Kidney epithelial cell (primary cell): ENCODE measurements around the gene BAD. TPM values are rescaled to one million over a fixed set of nuclear protein-coding genes. Genes with fewer than 3 reads are reported as not detected.
A peak's percentile ranks its signal among the peaks of the same experiment; 100 is the strongest.

ENCODE experiments used
- DNase-seq: peaks from one replicate; pipeline ENCODE4 v3.0.0-alpha.2; 2010; ENCODE audit warnings: low read depth
- H3K27me3 ChIP-seq: 2 replicates; pipeline ENCODE4 v1.6.0; 2011; ENCODE audit warnings: low read length; ENCODE audit not compliant: control insufficient read depth, insufficient read depth
- H3K36me3 ChIP-seq: 2 replicates; pipeline ENCODE4 v1.5.1; 2011; ENCODE audit warnings: low read length; ENCODE audit not compliant: control insufficient read depth, insufficient read depth
- H3K4me3 ChIP-seq: 2 replicates; pipeline ENCODE4 v1.5.1; 2011; ENCODE audit warnings: low read depth, mild to moderate bottlenecking, control low read depth, low read length
- total RNA-seq: library from RNA; depleted of rRNA; stranded (reverse); fragments of >200 nt; gene quantifications from 2 replicates; pipeline ENCODE4 v1.2.3, GENCODE V29; 2015
- TF ChIP-seq, protein P1 (sequence below): IDR thresholded peaks from 2 replicates; pipeline ENCODE4 v1.5.1; 2011; ENCODE audit warnings: mild to moderate bottlenecking, moderate library complexity, low read length, control low read depth, inconsistent platforms; ENCODE audit not compliant: insufficient read depth, poor library complexity, severe bottlenecking

BAD gene
- total RNA-seq, 1 donor from 2014 or later: 118 TPM

DNA sequence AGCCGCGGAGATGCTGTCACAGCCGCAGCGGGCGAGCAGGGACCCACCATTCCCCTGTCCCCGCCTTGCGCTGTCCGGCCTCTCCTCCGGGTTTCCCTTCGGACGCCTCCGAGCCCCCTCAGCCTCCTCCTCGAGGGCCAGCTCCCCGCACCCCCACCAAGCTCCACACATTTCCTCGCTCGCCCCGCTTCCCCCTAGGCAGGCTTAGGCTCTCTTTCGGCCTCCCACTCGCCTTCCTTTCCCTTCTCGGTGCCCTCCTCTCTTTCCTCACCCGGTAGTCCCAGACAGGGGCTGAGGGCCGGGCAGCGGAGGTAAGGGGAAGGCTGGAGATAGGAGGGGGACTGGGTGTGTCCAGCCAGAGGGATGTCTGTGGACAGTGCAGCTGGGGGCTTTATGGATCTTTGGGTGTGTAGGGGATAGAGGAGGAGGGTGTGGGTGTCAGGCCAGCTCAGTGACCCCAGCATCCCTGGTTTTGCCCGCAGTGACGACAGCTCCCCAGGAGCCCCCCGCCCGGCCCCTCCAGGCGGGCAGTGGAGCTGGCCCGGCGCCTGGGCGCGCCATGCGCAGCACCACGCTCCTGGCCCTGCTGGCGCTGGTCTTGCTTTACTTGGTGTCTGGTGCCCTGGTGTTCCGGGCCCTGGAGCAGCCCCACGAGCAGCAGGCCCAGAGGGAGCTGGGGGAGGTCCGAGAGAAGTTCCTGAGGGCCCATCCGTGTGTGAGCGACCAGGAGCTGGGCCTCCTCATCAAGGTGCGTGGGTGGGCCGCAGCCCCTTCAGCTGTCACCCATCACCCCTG is 8.2 kb upstream of the BAD start:
- H3K36me3 ChIP-seq: peaks cover 1% of the 10 kb centered on the region
- no peak for DNase-seq
- TF ChIP-seq, protein P1, sequence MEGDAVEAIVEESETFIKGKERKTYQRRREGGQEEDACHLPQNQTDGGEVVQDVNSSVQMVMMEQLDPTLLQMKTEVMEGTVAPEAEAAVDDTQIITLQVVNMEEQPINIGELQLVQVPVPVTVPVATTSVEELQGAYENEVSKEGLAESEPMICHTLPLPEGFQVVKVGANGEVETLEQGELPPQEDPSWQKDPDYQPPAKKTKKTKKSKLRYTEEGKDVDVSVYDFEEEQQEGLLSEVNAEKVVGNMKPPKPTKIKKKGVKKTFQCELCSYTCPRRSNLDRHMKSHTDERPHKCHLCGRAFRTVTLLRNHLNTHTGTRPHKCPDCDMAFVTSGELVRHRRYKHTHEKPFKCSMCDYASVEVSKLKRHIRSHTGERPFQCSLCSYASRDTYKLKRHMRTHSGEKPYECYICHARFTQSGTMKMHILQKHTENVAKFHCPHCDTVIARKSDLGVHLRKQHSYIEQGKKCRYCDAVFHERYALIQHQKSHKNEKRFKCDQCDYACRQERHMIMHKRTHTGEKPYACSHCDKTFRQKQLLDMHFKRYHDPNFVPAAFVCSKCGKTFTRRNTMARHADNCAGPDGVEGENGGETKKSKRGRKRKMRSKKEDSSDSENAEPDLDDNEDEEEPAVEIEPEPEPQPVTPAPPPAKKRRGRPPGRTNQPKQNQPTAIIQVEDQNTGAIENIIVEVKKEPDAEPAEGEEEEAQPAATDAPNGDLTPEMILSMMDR: no peak
- peaks cover 71% of the 10 kb centered on the region for H3K27me3 ChIP-seq
- peak overlapping the region; percentile 7 for H3K4me3 ChIP-seq

DNA sequence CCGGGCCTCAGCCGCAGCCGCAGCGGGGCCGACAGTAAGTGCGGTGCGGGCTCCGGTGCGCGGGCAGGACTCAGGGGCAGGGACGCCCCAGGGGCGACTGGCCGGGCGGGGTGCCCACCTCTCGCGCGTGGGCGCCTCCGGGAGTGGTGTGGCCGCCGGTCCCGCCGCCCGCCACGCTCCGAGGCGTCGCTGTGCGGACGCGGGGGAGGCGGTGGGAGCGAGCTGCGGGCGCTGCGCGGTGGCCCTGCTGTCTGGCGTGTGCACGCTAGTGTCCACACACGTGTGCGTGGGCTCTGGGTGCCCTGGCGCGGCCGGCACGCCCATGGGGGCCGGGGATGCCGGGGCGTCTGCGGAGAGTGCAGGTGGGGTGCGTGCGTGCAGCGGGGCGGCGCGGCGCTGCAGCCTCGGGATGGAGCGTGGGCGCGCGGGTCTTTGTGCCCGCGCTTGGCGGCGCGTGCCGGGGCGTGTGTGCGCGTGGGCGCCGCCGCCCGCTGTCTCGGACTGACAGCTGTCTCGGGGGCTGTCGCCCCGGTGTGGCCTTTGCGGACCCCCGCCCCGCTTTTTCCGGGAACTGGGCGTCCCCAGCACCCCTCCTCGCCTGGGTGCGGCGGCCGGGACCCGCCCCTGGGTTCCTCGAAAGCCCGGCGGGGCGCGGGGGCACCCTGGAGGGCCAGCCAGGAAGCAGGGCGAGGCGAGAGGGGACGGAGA is 7.4 kb upstream of the BAD start:
- peaks cover 63% of the 10 kb centered on the region for H3K27me3 ChIP-seq

DNA sequence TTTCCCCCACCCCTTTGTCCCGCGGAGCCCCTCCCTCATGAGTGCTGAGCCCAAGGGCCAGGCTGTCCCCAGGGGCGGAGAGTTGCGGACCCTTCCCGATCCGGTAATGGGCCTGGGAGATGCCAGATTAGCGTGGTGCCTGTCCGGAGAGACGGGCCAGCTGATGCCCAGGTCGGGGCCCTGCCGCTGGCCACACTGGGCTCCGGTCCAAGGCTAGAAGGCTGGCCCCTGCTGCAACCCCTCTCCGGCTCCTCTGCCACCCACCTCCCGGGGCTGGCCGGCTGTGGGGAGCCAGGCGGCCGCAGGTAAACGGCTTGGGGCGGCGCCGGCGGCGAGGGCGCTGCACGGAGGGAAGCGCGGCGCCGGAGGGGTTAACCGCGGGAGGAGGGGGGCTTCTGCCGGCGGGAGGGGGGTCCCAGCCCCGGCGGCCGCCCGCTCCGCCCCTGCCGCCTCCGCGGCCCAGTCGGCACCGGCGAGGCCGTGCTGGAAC is 6.8 kb upstream of the BAD start, which contains the start of gene KCNK4:
KCNK4 (plus strand) TSS at position 41 of the 490 bp plus-strand sequence. CDS start 1,717 bp downstream, outside the sequence.
- no peak for DNase-seq
- Histone ChIP-seq H3K4me3 (no peak within 1 kb of the TSS), H3K36me3 (peaks cover 1% of the 10 kb centered on the region), H3K27me3 (peaks cover 57% of the 10 kb centered on the region)
- TF ChIP-seq, protein P1: no peak

More for the DNA sequence above, 7.4 kb upstream of the BAD start:
- Histone ChIP-seq H3K4me3 (no peak overlapping the region), H3K36me3 (peaks cover 1% of the 10 kb centered on the region)
- TF ChIP-seq, protein P1: no peak
- no peak for DNase-seq

DNA sequence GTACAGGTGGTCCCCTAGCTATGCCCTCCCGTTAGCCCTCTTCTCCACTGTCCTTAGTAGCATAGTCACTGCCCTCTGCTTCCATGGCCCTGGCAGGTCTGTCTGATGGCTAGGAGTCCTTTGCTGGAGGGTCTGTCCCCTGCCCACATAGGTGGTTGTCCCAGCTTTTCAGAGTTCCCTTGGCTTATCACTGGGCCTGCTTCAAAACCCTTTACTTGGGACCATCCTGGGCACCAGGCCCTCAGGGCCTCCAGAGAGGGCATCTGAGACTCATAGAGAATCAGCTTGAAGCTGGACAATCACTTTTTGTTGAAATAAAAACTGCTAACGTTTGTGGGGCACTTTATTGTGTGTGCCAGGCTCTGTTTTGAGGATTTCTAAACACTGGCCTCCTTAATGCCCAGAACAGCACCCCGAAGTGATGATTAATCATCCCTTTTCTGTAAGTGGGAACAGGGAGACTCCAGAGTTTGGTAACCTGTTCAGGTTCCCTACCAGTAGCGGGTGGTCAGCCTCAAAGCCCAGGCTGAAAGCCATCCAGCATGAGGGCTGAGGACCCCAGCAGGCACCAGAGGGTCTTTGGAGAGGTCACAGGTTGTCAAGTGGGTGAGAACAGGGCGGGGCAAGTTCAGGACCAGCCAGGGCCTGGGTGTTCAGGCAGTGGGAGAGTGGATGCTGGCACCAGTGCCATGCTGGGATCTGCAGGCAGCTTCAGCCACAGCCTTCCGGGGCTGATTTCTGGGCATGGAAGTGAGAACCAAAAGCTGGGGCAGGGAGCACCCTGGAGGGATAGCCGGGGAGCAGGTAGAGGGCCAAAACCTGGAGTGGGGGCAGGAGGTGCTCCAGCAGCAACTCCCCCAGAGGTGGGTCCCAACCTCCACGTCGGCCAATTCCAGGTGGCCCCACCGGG is 6.1 kb upstream of the BAD start:
- peaks cover 50% of the 10 kb centered on the region for H3K27me3 ChIP-seq
- peaks cover 1% of the 10 kb centered on the region for H3K36me3 ChIP-seq
- TF ChIP-seq, protein P1: no peak
- no peak for DNase-seq
- H3K4me3 ChIP-seq: no peak overlapping the region

DNA sequence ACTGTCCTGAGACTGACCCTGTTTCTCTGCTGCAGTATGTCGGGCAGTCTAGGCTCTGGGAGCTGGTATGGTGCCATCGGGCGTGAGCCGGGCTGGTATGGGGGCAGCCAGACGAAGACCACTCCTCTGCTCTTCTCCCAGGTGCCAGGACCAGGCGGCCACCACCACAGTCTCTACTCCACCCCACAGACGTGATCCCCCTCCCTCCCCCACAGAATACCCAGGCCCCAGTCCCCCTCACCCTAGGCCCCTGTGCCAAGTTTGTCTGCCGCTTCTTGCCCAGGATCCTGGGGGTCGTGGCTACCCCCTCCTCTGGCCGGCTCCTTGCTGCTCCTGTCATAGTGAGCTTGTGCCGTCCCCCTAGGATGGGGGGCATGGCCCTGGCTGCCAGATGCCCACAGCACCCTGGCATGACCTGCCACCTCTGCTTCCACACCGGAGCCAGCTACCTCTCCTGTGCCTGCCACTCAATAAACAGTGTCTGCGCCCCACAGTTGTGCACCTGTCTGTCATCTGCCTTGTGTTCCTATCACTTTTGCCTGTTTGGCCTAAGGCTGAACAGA is 4.6 kb upstream of the BAD start:
- Histone ChIP-seq H3K4me3 (no peak overlapping the region), H3K27me3 (peaks cover 38% of the 10 kb centered on the region), H3K36me3 (peaks cover 1% of the 10 kb centered on the region)
- TF ChIP-seq, protein P1: no peak
- no peak for DNase-seq
